ENCODE measurements around the gene SELENON.

The SELENON gene

DNA sequence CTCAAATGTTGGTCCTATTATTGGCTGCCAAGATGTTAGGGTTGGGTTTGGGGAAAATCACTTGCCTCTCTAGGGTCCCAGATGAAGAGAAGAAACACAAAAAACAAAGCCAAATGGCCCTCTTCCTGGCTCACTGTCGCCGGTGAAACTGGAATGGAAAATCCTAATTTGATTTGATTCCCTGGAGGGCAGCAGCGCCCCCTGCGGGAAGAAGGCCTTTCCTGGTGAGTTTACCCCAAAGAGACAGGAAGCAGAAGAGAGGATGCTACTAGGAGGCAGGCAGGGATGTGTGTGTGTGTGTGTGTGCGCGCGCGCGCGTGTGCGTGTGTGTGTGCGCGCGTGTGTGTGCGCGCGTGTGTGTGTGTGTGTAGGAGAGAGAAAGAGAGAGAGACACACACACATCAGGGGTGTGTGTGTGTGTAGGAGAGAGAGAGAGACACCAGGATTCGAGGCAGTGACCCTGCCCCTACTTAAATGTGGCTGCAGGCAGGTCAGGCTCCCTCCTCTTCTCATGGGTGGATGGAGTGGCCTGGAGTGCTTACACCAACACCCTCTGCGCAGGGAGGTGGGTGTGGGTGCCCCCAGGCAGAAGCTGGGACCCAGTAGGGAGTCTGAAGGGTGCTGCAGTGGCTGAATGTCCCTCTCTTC, 3.1 kb upstream of the SELENON start:
- Mint-ChIP-seq H3K4me1 (peaks cover 44% of the 10 kb centered on the region), H3K36me3 (no peaks in the 10 kb centered on the region), H3K27ac (peak overlapping the region; percentile 76), H3K4me3 (peak overlapping the region; percentile 61), H3K9me3 (no peaks in the 10 kb centered on the region)
- peak; percentile 59 to 85 for DNase-seq (ENCODE audit: low spot score in 2 of 2)
- peak; percentile 60 for ATAC-seq

GRCh38 chr1:25797939-25798338, 2.1 kb upstream of the SELENON start:
- DNase-seq (ENCODE audit: low spot score in 2 of 2) (no peak), ATAC-seq (no peak)
- Mint-ChIP-seq H3K4me3 (peak overlapping the region; percentile 61), H3K36me3 (no peaks in the 10 kb centered on the region), H3K27ac (peak overlapping the region; percentile 76), H3K9me3 (no peaks in the 10 kb centered on the region), H3K4me1 (peaks cover 52% of the 10 kb centered on the region)

DNA sequence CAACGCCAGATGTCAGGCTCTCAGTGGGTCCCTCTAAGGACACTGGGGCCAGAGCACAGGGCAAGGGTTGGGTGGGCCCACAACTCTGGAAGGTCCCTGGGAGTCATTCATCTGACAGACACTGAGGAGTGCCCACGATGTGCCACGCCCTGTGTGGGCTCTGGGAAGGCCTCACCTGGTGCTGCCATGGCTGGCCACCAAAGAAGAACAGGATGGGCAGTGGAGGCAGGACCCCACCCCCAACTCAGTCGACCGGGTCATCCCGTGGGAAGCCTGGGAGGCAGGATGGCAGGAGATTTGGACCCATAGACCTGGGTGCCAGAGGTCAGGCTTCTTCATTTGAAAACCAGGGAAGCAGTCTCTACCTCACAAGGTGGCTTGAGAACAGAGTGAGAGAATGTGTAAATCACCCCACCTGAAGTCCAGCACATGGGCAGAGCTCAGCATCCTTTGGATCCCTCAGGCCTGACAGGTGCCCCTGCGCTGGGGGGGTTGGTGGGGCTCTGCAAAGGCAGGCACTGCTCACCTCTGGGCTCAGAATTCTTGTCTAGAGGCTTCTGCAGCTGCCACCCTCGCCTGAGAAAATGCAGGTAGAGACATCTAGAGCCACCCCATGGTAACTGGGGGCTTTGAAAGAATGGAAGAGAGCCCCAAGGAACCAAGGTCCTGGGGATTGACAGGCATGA, 1.2 kb upstream of the SELENON start:
- H3K4me3 Mint-ChIP-seq: peak overlapping the region; percentile 65
- ATAC-seq (no peak), DNase-seq (ENCODE audit: low spot score in 2 of 2) (no peak)
- no peaks in the 10 kb centered on the region for H3K9me3 Mint-ChIP-seq
- no peaks in the 10 kb centered on the region for H3K36me3 Mint-ChIP-seq
- H3K27ac Mint-ChIP-seq: no peak overlapping the region
- peaks cover 53% of the 10 kb centered on the region for H3K4me1 Mint-ChIP-seq

DNA sequence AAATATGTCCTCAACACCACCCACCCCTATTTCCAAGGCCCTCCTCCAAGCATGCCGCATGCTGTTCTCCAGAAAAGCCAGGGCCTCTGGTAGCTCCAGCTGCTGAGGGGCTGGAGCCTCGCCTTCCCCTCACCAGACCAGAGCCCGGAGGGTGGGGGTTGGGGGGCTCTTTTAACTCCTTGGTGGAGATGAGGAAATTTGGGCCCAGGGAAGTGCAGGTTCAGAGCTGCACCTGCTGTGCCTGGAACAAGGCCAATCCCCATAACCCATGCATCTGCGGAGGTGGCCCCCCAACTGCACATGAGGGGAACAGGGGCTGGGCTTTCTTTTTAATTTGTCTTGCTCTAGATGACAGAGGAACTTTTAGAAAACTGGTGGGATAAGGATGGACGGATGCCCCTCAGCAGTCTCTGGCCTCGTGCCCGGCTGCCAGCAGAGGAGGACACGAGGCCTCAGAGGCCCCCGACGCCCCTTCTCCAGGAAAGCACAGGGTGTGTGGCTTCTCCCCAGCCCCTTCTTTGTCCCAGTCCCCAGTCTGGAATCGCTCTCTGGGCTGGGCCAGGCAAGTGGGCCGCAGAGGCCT, 550 bp upstream of the SELENON start:
- DNase-seq (ENCODE audit: low spot score in 2 of 2) (no peak), ATAC-seq (no peak)
- Mint-ChIP-seq H3K36me3 (no peaks in the 10 kb centered on the region), H3K9me3 (no peaks in the 10 kb centered on the region), H3K27ac (peak overlapping the region; percentile 40), H3K4me3 (peak overlapping the region; percentile 65), H3K4me1 (peaks cover 59% of the 10 kb centered on the region)

GRCh38 chr1:25800703-25801377, 847 bp downstream of the SELENON start:
- no peaks in the 10 kb centered on the region for H3K36me3 Mint-ChIP-seq
- H3K4me1 Mint-ChIP-seq: peaks cover 59% of the 10 kb centered on the region
- DNase-seq (ENCODE audit: low spot score in 2 of 2) (no peak), ATAC-seq (no peak)
- peak overlapping the region; percentile 65 for H3K4me3 Mint-ChIP-seq
- H3K27ac Mint-ChIP-seq: peak overlapping the region; percentile 17
- H3K9me3 Mint-ChIP-seq: no peaks in the 10 kb centered on the region

- H3K9me3 Mint-ChIP-seq: no peaks in the 10 kb centered on the region
- DNase-seq (ENCODE audit: low spot score in 2 of 2) (no peak), ATAC-seq (no peak)
- H3K4me1 Mint-ChIP-seq: peaks cover 43% of the 10 kb centered on the region
- H3K27ac Mint-ChIP-seq: no peak overlapping the region
- no peak overlapping the region for H3K4me3 Mint-ChIP-seq
- no peaks in the 10 kb centered on the region for H3K36me3 Mint-ChIP-seq
Observed at GRCh38 chr1:25802915-25803314, 2.9 kb downstream of the SELENON start.

- H3K4me3 Mint-ChIP-seq: no peak overlapping the region
- DNase-seq (ENCODE audit: low spot score in 2 of 2): no peak
- H3K36me3 Mint-ChIP-seq: no peaks in the 10 kb centered on the region
- H3K27ac Mint-ChIP-seq: no peak overlapping the region
- H3K4me1 Mint-ChIP-seq: peaks cover 38% of the 10 kb centered on the region
- ATAC-seq: no peak
- no peaks in the 10 kb centered on the region for H3K9me3 Mint-ChIP-seq
Observed at GRCh38 chr1:25803368-25803767, 3.4 kb downstream of the SELENON start.

DNA sequence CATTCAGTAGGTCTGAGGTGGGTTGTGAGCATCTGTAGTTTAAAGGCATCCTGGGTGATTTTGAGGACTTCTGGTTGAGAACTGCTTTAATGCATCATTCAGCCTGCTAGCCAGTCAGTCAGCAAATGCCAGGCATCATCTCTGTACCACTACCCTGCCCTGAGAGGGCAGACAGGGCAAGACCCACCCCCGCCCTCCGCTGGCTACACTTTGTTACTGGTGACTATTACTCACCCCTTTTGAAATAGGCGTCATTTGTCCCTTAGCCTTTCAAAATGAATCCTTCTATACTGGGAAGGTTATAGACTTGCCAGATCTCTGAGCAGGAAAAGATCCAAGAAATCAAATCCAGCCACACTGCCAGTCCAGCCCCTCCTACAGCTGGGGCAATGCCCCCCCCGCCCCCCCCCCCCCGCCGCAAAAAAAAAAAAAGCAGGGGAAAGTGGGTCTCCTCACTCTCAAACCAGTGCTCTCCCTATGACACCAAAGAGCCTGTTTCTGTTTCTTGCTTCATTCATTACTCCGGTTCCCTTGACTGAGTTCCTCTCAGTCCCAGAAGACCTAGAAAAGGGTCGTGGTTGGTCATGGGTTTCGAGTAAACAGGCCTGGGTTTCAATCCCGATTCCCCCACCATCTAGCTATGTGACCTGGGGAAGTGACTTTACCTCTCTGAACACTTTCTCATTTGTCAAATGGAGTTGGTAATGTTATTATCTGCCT, 4.4 kb downstream of the SELENON start:
- ATAC-seq: peak; percentile 75
- peak overlapping the region; percentile 64 for H3K27ac Mint-ChIP-seq

GRCh38 chr1:25804964-25805862, 5.2 kb downstream of the SELENON start:
- Mint-ChIP-seq H3K4me1 (peaks cover 45% of the 10 kb centered on the region), H3K36me3 (peaks cover 5% of the 10 kb centered on the region), H3K9me3 (no peaks in the 10 kb centered on the region), H3K4me3 (peak overlapping the region; percentile 18), H3K27ac (peak overlapping the region; percentile 83)
- DNase-seq (ENCODE audit: low spot score in 2 of 2) (no peak), ATAC-seq (no peak)

More for the DNA sequence above, 4.4 kb downstream of the SELENON start:
- Mint-ChIP-seq H3K4me3 (peak overlapping the region; percentile 18), H3K36me3 (peaks cover 5% of the 10 kb centered on the region), H3K4me1 (peaks cover 37% of the 10 kb centered on the region), H3K9me3 (no peaks in the 10 kb centered on the region)
- DNase-seq (ENCODE audit: low spot score in 2 of 2): no peak

DNA sequence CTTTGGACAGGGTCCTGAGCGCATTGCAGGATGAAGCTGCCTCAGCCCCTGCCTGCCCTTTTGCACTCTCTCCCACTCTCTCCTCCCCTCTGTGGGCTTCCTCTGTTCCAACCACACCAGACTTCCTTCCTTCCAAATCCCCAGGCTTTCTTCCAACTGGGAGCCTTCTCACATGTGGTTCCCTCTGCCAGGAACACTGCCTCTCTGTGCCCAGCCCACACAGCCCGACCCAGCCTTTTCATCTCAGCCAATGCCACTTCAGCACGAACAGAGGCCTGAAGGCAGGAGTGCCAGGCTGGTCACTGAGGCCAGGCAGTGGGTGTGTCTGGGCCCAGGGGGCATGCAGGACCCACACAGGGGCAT, 5.9 kb downstream of the SELENON start:
- DNase-seq (ENCODE audit: low spot score in 2 of 2) (no peak), ATAC-seq (no peak)
- Mint-ChIP-seq H3K4me3 (no peak overlapping the region), H3K27ac (peak overlapping the region; percentile 83), H3K4me1 (peaks cover 43% of the 10 kb centered on the region), H3K9me3 (no peaks in the 10 kb centered on the region), H3K36me3 (peaks cover 5% of the 10 kb centered on the region)

GRCh38 chr1:25806418-25806817, 6.4 kb downstream of the SELENON start:
- Mint-ChIP-seq H3K9me3 (no peaks in the 10 kb centered on the region), H3K36me3 (peaks cover 5% of the 10 kb centered on the region), H3K4me3 (no peak overlapping the region), H3K4me1 (peaks cover 40% of the 10 kb centered on the region), H3K27ac (peak overlapping the region; percentile 83)
- ATAC-seq (no peak), DNase-seq (ENCODE audit: low spot score in 2 of 2) (no peak)

DNA sequence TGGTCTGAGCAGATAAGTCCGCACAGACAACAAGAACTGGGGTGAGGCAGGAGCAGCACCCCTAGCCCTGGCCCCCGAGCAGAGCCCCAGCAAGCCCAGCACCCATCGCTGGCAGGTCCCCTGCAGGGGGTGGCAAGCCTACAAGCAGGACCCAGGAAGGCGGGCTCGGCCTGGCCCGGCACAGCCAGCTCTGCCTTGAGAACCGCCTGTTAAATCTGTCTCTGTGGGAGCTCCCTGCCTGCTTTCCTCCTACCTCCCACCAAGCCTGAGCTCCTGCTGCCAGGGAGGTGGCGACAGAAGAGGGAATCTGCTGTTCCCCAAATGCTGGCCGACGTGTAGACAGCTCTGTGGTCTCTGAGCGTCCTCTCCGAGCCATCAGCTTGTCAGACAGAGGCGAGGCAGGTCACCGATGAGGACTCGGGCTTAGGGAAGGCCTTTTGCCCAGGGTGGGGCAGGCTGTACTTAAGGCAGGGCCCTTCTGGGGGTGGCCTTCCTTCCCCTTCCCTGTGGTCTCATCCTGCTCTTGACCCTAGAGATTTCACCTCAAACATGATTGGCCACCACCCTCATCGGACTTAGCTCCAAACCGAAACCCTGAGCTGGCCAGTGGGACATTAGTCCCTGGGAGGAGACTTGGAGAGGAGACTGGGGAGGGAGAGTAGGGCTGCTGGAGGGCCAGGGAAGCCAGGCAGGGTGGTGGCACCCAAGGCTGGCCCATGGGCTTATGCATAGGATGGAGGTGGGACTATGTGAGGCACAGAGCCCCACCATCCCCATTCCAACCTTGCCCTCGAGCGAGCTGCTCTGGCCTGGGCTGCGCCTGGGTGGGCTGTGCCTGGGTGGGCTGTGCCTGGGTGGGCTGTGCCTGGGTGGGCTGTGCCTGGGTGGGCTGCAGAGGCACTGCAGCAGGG, 7.7 kb downstream of the SELENON start:
- no peaks in the 10 kb centered on the region for H3K9me3 Mint-ChIP-seq
- DNase-seq (ENCODE audit: low spot score in 2 of 2) (no peak), ATAC-seq (no peak)
- peaks cover 5% of the 10 kb centered on the region for H3K36me3 Mint-ChIP-seq
- no peak overlapping the region for H3K27ac Mint-ChIP-seq
- H3K4me1 Mint-ChIP-seq: peaks cover 34% of the 10 kb centered on the region
- no peak overlapping the region for H3K4me3 Mint-ChIP-seq

GRCh38 chr1:25808481-25809244, 8.7 kb downstream of the SELENON start:
- Mint-ChIP-seq H3K36me3 (peaks cover 5% of the 10 kb centered on the region), H3K27ac (no peak overlapping the region), H3K4me1 (peaks cover 31% of the 10 kb centered on the region), H3K9me3 (no peaks in the 10 kb centered on the region), H3K4me3 (no peak overlapping the region)
- no peak for DNase-seq (ENCODE audit: low spot score in 2 of 2)
- ATAC-seq: no peak

Data from stimulated activated effector memory CD8-positive, alpha-beta T cell treated with anti-CD3 and anti-CD28 coated beads, Interleukin-12 subunit alpha, Interleukin-12 subunit beta, amount 100 ng/mL, for 72 hours (primary cell).